Adrenal gland (tissue), 5 donors: ENCODE results near the gene CAMKK1.

ENCODE experiments used
- CTCF ChIP-seq, 6 experiments: fragments of 450-650 bp in 4 of 6; fragments of 200-600 bp in 2 of 6; sonication (generic) in 1 of 6; IDR thresholded peaks; 1 replicate in 5 of 6; 2 replicates in 1 of 6; pipeline versions ENCODE4 v1.5.1 to v1.8.0; 2016 to 2021; ENCODE audit warnings: antibody characterized with exemption in 6 of 6, mild to moderate bottlenecking in 2 of 6, moderate library complexity in 1 of 6
- POLR2A ChIP-seq, 2 donors: fragments of 450-650 bp; IDR thresholded peaks; one replicate each; pipeline ENCODE4 v1.6.1; 2017; ENCODE audit warnings: antibody characterized with exemption in 2 of 2, mild to moderate bottlenecking in 2 of 2, moderate library complexity in 1 of 2
- donor health status: DM: no; HTN: no; CAD: no.

GRCh38 chr17:3886776-3887175, 6.1 kb downstream of the CAMKK1 start:
- TF ChIP-seq POLR2A (IDR thresholded peaks at IDR 0.05) = no peak
- TF ChIP-seq CTCF (IDR thresholded peaks at IDR 0.05) = no peak
